HL-60 (cell line): ENCODE results near the gene PTPRM.

Experiments
- DNase-seq, 2 experiments: peaks; one replicate each; pipeline ENCODE4 v3.0.0-alpha.2; 2010 to 2020; ENCODE audit warnings: low read depth in 1 of 2, low spot score in 1 of 2
- H3K27ac ChIP-seq: fragments of 250-450 bp; sonication (Bioruptor Pico); replicated peaks from 2 replicates; pipeline ENCODE4 v1.5.1; 2020; ENCODE audit warnings: mild to moderate bottlenecking, moderate library complexity
- H3K27me3 ChIP-seq: fragments of 250-450 bp; sonication (Bioruptor Pico); 2 replicates; pipeline ENCODE4 v1.5.1; 2021; ENCODE audit warnings: mild to moderate bottlenecking, moderate library complexity; ENCODE audit not compliant: insufficient read depth, poor library complexity, severe bottlenecking
- H3K4me3 ChIP-seq: replicated peaks from 2 replicates; pipeline ENCODE4 v1.5.1; 2011; ENCODE audit warnings: mild to moderate bottlenecking, control low read depth, low read length; ENCODE audit not compliant: insufficient read depth
- CTCF ChIP-seq: IDR thresholded peaks from one replicate; pipeline ENCODE4 v1.5.1; 2011; ENCODE audit warnings: low read length, control low read depth, inconsistent platforms; ENCODE audit not compliant: insufficient read depth
- GABPA ChIP-seq: IDR thresholded peaks from 2 replicates; pipeline ENCODE4 v1.6.1; 2012; ENCODE audit warnings: low read depth
- POLR2AphosphoS5 ChIP-seq: IDR thresholded peaks from 2 replicates; pipeline ENCODE4 v1.6.1; 2012; ENCODE audit warnings: low read depth
- REST ChIP-seq: IDR thresholded peaks from 2 replicates; pipeline ENCODE4 v1.6.1; 2012; ENCODE audit warnings: low read depth; ENCODE audit not compliant: insufficient replicate concordance
- SPI1 ChIP-seq: IDR thresholded peaks from 2 replicates; pipeline ENCODE4 v1.6.1; 2012; ENCODE audit warnings: low read depth, mild to moderate bottlenecking, borderline replicate concordance

The PTPRM gene

GRCh38 chr18:8314124-8314523 is 747.0 kb downstream of the PTPRM start:
- no peak for DNase-seq

GRCh38 chr18:8319798-8320489 is 752.8 kb downstream of the PTPRM start:
- no peak for DNase-seq
- Histone ChIP-seq H3K27ac (no peak overlapping the region), H3K4me3 (no peak overlapping the region), H3K27me3 (peaks cover 3% of the 10 kb centered on the region)
- TF ChIP-seq REST (no peak), GABPA (no peak), CTCF (no peak), POLR2AphosphoS5 (no peak), SPI1 (no peak)

More at GRCh38 chr18:8314124-8314523, 747.0 kb downstream of the PTPRM start:
- H3K4me3 ChIP-seq, result no peak overlapping the region
- H3K27me3 ChIP-seq, result peaks cover 3% of the 10 kb centered on the region
- TF ChIP-seq POLR2AphosphoS5 (no peak), REST (no peak), GABPA (no peak), SPI1 (no peak), CTCF (no peak)
- H3K27ac ChIP-seq, result no peak overlapping the region

- TF ChIP-seq SPI1 (no peak), CTCF (no peak), GABPA (no peak), POLR2AphosphoS5 (no peak), REST (no peak)
- H3K4me3 ChIP-seq, result no peak overlapping the region
- no peak overlapping the region for H3K27ac ChIP-seq
- DNase-seq, result no peak
- H3K27me3 ChIP-seq, result no peaks in the 10 kb centered on the region
Observed at GRCh38 chr18:8322486-8322885, 755.4 kb downstream of the PTPRM start.
